Measurements from ENCODE around the gene ST7.

ST7 gene

DNA sequence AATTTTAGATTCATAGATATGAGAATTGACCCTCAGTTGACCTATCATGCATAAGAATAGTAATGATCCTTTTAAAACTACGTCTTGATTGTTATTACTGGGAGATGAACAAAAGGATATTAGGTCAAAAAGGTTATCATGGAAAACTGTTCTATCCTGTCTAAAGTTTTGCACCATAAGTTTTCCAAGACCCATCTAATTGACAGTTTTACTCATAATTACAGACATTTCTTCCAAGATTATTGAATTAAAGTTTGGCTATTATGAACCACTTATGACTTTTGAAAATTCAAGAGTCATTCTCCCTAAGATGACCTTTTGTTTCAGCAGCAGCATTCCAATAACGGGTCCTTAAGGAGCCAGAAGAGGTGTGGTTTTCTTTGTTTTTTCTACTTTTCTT lies 225.3 kb downstream of the ST7 start:
- DNase-seq (ENCODE audit: low read depth): no peak
- no peak for TF ChIP-seq CTCF (conservative IDR thresholded peaks at IDR 0.05; ENCODE audit: control insufficient read depth, insufficient read depth, low read depth, low read length)
- H3K4me3 ChIP-seq (ENCODE audit: control insufficient read depth, low read depth, low read length): no peak overlapping the region

GRCh38 chr7:117179701-117180100 lies 226.4 kb downstream of the ST7 start:
- no peak for DNase-seq (ENCODE audit: low read depth)
- no peak for TF ChIP-seq CTCF (conservative IDR thresholded peaks at IDR 0.05; ENCODE audit: control insufficient read depth, insufficient read depth, low read depth, low read length)
- H3K4me3 ChIP-seq (ENCODE audit: control insufficient read depth, low read depth, low read length): no peak overlapping the region

- DNase-seq (ENCODE audit: low read depth): no peak
- no peak for TF ChIP-seq CTCF (conservative IDR thresholded peaks at IDR 0.05; ENCODE audit: control insufficient read depth, insufficient read depth, low read depth, low read length)
- no peak overlapping the region for H3K4me3 ChIP-seq (ENCODE audit: control insufficient read depth, low read depth, low read length)
These were observed 230.4 kb downstream of the ST7 start for GRCh38 chr7:117183729-117184128.

DNA sequence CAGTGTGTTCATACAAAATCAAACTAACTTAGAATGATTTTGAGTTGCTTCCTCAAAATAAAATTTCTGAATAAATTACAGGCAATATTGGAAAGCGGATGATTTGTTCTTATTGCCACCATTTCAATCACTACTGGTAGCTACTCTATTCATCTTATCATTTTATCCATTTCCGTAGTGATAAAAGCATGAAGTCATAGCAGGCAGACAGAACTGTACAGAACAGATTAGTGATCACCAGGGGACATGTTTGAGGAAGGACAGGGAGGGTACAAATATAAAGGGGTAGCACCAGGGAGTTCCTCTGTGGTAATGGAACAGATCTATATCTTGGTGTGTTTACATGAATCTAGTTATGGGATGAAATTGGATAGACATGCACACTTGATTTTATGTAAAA lies 231.1 kb downstream of the ST7 start:
- no peak for DNase-seq (ENCODE audit: low read depth)
- TF ChIP-seq CTCF (conservative IDR thresholded peaks at IDR 0.05; ENCODE audit: control insufficient read depth, insufficient read depth, low read depth, low read length): no peak
- H3K4me3 ChIP-seq (ENCODE audit: control insufficient read depth, low read depth, low read length): no peak overlapping the region

DNA sequence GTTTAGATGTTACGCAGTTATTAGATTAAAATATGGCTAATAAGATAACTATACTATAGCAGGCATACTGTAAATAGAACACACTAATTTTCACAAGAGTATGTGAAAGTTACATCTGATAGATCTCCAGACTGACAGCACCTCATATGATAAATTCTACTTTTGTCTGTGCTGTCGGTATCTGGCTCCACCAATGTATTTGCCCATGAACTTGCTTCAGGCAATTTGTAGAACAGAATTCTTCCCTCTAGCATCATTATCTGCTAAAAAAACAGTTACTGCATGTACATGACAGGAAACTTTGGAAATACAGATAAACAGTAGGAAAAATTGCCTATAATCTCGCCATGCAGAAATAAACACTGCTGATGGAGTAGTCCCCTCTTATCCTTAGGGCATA lies 231.8 kb downstream of the ST7 start:
- DNase-seq (ENCODE audit: low read depth): no peak
- TF ChIP-seq CTCF (conservative IDR thresholded peaks at IDR 0.05; ENCODE audit: control insufficient read depth, insufficient read depth, low read depth, low read length): no peak
- H3K4me3 ChIP-seq (ENCODE audit: control insufficient read depth, low read depth, low read length): no peak overlapping the region

GRCh38 chr7:117186218-117187010 lies 233.1 kb downstream of the ST7 start:
- no peak for TF ChIP-seq CTCF (conservative IDR thresholded peaks at IDR 0.05; ENCODE audit: control insufficient read depth, insufficient read depth, low read depth, low read length)
- no peak overlapping the region for H3K4me3 ChIP-seq (ENCODE audit: control insufficient read depth, low read depth, low read length)
- DNase-seq (ENCODE audit: low read depth): no peak
